Measurements from ENCODE around the gene FANK1.

GRCh38 chr10:125980521-125981035, 84.2 kb downstream of the FANK1 start:
- TF ChIP-seq CTCF (IDR thresholded peaks at IDR 0.05) (no peak), POLR2A (IDR thresholded peaks at IDR 0.05) (no peak)
